ENCODE data around the gene RELCH.

DNA sequence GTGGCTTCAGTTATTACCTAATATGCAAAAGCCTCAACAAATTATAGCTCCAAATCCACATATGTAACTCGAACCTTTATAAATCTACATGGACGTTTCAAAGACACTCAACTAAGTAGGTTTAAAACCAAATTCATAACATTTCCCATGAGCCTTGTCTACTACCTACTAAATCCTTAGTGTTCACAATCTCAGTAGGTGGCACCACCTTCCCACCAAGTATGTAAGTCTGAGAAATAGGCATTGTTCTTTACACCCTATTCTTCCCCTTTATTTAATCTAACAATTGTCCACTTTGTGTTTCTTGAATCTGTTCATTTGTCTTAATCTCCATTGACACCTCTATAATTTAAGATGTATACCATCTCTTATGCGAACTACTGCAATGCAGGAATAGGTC lies 4.8 kb upstream of the RELCH start:
- TF ChIP-seq CBX2 (IDR thresholded peaks at IDR 0.05; ENCODE audit: borderline replicate concordance, low read depth) (no peak), PHF8 (IDR thresholded peaks at IDR 0.05; ENCODE audit: borderline replicate concordance, low read depth) (no peak), RCOR1 (IDR thresholded peaks at IDR 0.05; ENCODE audit: low read depth, low read length) (no peak), CBX8 (IDR thresholded peaks at IDR 0.05) (no peak), MYC (IDR thresholded peaks at IDR 0.05; ENCODE audit: borderline replicate concordance, low read length) (no peak), EP300 (IDR thresholded peaks at IDR 0.05) (no peak), BHLHE40 (IDR thresholded peaks at IDR 0.05; ENCODE audit: low read depth, low read length) (no peak), GATA3 (IDR thresholded peaks at IDR 0.05; ENCODE audit: borderline replicate concordance) (no peak), SMC3 (IDR thresholded peaks at IDR 0.05) (no peak), KDM1A (IDR thresholded peaks at IDR 0.05; ENCODE audit: low read depth) (no peak), NR3C1 (IDR thresholded peaks at IDR 0.05) (no peak)
- TF ChIP-seq, protein P1, sequence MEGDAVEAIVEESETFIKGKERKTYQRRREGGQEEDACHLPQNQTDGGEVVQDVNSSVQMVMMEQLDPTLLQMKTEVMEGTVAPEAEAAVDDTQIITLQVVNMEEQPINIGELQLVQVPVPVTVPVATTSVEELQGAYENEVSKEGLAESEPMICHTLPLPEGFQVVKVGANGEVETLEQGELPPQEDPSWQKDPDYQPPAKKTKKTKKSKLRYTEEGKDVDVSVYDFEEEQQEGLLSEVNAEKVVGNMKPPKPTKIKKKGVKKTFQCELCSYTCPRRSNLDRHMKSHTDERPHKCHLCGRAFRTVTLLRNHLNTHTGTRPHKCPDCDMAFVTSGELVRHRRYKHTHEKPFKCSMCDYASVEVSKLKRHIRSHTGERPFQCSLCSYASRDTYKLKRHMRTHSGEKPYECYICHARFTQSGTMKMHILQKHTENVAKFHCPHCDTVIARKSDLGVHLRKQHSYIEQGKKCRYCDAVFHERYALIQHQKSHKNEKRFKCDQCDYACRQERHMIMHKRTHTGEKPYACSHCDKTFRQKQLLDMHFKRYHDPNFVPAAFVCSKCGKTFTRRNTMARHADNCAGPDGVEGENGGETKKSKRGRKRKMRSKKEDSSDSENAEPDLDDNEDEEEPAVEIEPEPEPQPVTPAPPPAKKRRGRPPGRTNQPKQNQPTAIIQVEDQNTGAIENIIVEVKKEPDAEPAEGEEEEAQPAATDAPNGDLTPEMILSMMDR (IDR thresholded peaks at IDR 0.05) = no peak

All from A549 (cell line).